A673 (cell line): Measurements from ENCODE around the gene HTD2.

Experiments
- CTCF ChIP-seq: fragments of 300-800, 200-600 bp; sonication (generic); conservative IDR thresholded peaks from 2 replicates; pipeline ENCODE4 v1.5.1; 2017; ENCODE audit warnings: low read depth, mild to moderate bottlenecking, antibody characterized with exemption, low read length, moderate library complexity, mixed read lengths
- EZH2 ChIP-seq: fragments of 200-600 bp; sonication (generic); IDR thresholded peaks from 2 replicates; pipeline ENCODE4 v1.6.1; 2017; ENCODE audit warnings: borderline replicate concordance, low read depth, mild to moderate bottlenecking, mixed read lengths, antibody characterized with exemption, low read length; ENCODE audit not compliant: poor library complexity, severe bottlenecking

- TF ChIP-seq CTCF (no peak), EZH2 (no peak)
Measured at GRCh38 chr3:58291671-58292338, 14.5 kb upstream of the HTD2 start.
